NT2/D1 (cell line): ENCODE measurements around the gene PROB1.

Experiments used
- DNase-seq: peaks from one replicate; pipeline ENCODE4 v3.0.0-alpha.2; 2011; ENCODE audit warnings: low read depth, low spot score
- H3K27me3 ChIP-seq: 2 replicates; pipeline ENCODE4 v1.6.0; 2011; ENCODE audit warnings: mild to moderate bottlenecking; ENCODE audit not compliant: insufficient read length, insufficient read depth
- H3K36me3 ChIP-seq: 2 replicates; pipeline ENCODE4 v1.6.1; 2011; ENCODE audit warnings: mild to moderate bottlenecking, low read length, mixed read lengths; ENCODE audit not compliant: insufficient read depth, insufficient read length
- H3K4me1 ChIP-seq: 2 replicates; pipeline ENCODE4 v1.5.1; 2011; ENCODE audit not compliant: insufficient read depth, insufficient read length
- H3K4me3 ChIP-seq: 2 replicates; pipeline ENCODE4 v1.5.1; 2011; ENCODE audit warnings: low read depth; ENCODE audit not compliant: insufficient read length
- H3K9ac ChIP-seq: 2 replicates; pipeline ENCODE4 v1.6.0; 2011; ENCODE audit warnings: low read depth; ENCODE audit not compliant: insufficient read length
- H3K9me3 ChIP-seq: 2 replicates; pipeline ENCODE4 v1.5.1; 2011; ENCODE audit warnings: mild to moderate bottlenecking, low read length; ENCODE audit not compliant: insufficient read depth
- SUZ12 ChIP-seq: IDR thresholded peaks from 2 replicates; pipeline ENCODE4 v1.6.1; 2011; ENCODE audit not compliant: insufficient read length, insufficient read depth; ENCODE audit errors: extremely low read depth
- YY1 ChIP-seq: IDR thresholded peaks from 2 replicates; pipeline ENCODE4 v1.6.1; 2011; ENCODE audit not compliant: insufficient read length, insufficient read depth
- ZNF274 ChIP-seq: IDR thresholded peaks from 2 replicates; pipeline ENCODE4 v1.6.1; 2011; ENCODE audit warnings: mild to moderate bottlenecking, low read depth, low read length

Gene PROB1

DNA sequence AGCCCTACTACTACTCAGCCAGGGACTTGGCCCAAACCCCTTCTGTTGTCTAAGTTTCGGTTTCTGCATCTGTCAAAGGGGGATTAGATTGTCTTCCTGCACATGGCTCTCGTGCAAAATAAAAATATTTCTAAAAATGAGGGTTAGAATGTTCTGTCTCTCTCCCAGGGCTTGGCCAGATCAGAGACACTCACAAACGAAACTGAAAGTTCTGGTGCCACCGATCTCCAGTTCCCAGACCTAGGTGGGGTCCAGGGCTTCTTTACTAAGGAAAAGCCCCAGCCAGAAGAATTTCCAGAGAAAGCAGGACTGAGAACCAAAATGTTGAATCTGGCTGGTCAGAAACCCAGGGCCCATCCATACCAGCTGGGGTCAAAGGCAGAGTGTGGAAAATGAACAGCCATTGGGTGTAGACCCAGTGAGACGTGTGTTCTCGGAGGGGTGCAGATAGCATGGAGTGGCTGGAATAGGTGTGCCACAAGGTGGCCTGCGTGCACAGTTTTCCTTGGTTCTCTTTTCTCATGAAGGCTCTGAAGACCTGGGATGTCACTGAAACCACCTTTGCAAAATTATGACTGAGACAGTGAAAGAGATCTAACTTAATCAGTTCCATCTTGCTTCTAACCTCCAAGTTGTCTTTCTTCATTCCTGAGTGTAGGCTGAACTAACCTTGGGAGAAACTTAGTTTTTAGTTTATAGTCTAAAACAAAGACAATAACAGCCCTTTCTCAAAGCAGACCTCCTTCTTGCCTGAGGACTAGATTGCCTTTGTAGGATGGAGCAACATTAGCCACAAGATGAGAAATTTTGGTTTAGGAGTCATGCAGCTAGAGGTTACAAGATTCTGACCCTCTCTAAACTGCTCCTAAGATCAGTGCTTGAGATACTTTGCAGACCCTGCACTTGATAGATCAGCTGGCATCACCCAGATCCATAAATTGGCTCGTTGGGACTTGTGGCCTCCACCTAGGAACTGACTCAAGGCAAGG is 9.5 kb downstream of the PROB1 start:
- Histone ChIP-seq H3K9me3 (no peaks in the 10 kb centered on the region), H3K27me3 (no peaks in the 10 kb centered on the region), H3K36me3 (peaks cover 5% of the 10 kb centered on the region), H3K4me3 (no peak overlapping the region), H3K4me1 (peaks cover 10% of the 10 kb centered on the region), H3K9ac (no peak overlapping the region)
- no peak for TF ChIP-seq YY1
- TF ChIP-seq SUZ12, result no peak
- TF ChIP-seq ZNF274, result no peak
- DNase-seq, result no peak

DNA sequence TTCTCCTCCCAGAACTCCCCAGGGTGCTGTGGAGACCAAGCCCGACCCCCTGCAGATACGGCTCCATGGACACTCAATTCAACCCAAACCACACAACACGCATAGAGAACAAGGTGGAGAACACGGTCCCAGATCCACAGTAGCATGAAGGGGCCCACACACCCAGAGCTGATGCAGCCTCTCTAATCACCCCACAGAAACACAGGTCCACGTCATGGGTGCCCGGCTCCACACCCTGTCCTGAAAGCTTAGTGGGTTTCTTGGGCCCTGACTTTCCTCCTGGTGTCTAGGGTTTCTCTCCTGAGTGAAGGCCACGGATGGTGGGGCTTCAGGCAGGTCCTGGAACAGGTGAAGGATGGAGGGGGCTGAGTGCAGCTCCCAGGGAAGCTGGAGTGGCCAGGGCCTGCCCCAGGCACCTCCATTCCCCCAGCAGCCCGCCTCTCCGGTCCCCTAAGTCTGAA is 10.3 kb downstream of the PROB1 start:
- Histone ChIP-seq H3K9me3 (no peaks in the 10 kb centered on the region), H3K27me3 (no peaks in the 10 kb centered on the region), H3K4me1 (peaks cover 10% of the 10 kb centered on the region), H3K9ac (no peak overlapping the region), H3K36me3 (peaks cover 3% of the 10 kb centered on the region), H3K4me3 (no peak overlapping the region)
- DNase-seq, result no peak
- no peak for TF ChIP-seq YY1
- no peak for TF ChIP-seq SUZ12
- TF ChIP-seq ZNF274, result no peak

DNA sequence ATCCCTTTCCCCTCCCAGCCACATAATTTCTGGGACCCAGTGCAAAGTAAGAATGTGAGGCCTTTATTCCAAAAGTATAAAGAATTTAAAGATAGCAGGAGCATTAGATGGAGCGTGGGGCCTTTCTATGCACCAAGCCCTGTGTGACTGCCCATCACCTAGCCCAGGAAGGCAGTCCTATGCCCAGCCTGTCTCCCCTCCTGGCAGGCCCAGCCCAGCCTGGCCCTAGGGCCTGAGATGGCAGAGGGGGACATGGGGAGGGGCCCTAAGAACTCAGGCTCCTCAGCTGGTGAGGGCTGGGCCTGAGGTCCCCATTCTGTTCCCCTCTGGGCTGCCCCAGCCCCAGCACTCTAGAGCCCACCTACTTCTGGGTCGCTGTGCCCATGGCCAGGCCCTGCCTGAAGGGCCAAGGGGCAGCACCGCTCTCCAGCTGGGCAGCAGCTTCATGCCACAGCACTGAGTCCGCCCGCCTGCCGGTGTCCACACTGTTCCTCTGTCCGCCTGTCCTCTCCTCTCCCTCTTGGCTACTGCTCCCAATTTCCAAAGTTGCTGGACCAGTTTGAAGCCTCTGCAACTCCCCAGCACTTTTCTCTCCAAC is 10.8 kb downstream of the PROB1 start:
- no peak for DNase-seq
- no peaks in the 10 kb centered on the region for H3K27me3 ChIP-seq
- no peaks in the 10 kb centered on the region for H3K9me3 ChIP-seq
- TF ChIP-seq SUZ12 (no peak), ZNF274 (no peak), YY1 (no peak)
- H3K4me1 ChIP-seq, result peaks cover 10% of the 10 kb centered on the region
- no peak overlapping the region for H3K4me3 ChIP-seq
- H3K9ac ChIP-seq, result no peak overlapping the region
- H3K36me3 ChIP-seq, result no peaks in the 10 kb centered on the region

DNA sequence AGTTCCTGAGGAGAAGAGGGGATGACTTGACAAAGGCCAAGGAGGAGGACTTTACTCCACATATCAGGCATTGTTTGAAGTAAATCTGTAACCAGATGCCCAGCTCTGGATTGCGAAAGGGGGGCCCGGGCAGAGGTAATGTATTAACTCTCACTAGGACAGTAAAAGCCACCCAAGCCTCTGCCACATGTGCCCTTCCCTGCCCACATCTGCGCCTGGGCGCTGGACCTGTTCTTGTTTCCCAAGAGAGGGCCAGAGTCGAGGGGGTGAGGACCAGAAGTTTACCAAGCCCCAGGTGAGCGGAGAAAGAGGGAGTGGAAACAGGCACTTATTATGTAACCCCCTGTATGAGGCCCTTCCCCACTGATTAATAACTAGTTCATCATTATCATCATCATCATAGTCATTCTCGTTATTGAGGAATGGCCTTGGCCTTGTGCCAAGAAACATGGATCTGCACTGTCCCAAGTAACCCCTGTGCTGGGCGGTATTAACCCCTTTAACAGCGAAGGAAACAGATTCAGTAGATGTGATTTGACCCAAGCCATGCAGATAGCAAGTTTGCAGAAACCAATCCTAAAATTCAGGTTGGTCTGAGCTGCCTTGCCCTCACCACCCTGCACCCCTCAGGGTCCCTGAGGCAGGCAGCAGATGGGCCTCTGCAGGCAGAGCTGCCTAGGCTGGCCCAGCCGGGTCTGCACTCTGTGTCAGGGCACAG is 11.5 kb downstream of the PROB1 start, which contains the start of gene SLC23A1:
Gene SLC23A1, minus strand, starts transcription at position 23 of the 718 bp plus-strand sequence. CDS start 44 bp downstream, outside the sequence.
- Histone ChIP-seq H3K4me3 (no peak within 1 kb of the TSS), H3K27me3 (no peaks in the 10 kb centered on the region), H3K36me3 (no peaks in the 10 kb centered on the region), H3K4me1 (peaks cover 10% of the 10 kb centered on the region), H3K9ac (no peak within 1 kb of the TSS), H3K9me3 (no peaks in the 10 kb centered on the region)
- no peak for TF ChIP-seq YY1
- TF ChIP-seq ZNF274, result no peak
- TF ChIP-seq SUZ12, result no peak
- no peak for DNase-seq

DNA sequence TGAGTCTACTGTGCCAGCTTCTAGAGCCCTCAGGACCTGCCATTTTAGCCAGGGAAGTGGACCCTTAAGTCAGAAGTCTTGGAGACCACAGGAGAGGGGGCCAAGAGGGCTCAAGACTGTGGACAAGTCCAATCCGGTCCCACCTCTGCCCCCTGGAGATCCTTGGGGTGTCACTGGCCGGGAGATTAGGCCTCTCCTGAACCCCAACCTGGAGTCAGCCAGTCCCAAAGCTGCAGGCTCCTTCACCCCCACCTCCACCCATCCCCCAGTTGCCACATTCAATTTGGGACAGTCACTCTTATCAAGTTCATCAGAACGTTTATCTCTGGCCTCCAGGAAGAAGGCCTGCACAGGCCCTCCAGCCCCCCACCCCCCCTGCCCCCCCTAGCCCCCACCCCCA is 12.1 kb downstream of the PROB1 start:
- Histone ChIP-seq H3K36me3 (peaks cover 1% of the 10 kb centered on the region), H3K4me1 (peaks cover 7% of the 10 kb centered on the region), H3K4me3 (no peak overlapping the region), H3K9ac (no peak overlapping the region), H3K27me3 (no peaks in the 10 kb centered on the region), H3K9me3 (no peaks in the 10 kb centered on the region)
- DNase-seq, result no peak
- TF ChIP-seq SUZ12, result no peak
- no peak for TF ChIP-seq ZNF274
- no peak for TF ChIP-seq YY1

DNA sequence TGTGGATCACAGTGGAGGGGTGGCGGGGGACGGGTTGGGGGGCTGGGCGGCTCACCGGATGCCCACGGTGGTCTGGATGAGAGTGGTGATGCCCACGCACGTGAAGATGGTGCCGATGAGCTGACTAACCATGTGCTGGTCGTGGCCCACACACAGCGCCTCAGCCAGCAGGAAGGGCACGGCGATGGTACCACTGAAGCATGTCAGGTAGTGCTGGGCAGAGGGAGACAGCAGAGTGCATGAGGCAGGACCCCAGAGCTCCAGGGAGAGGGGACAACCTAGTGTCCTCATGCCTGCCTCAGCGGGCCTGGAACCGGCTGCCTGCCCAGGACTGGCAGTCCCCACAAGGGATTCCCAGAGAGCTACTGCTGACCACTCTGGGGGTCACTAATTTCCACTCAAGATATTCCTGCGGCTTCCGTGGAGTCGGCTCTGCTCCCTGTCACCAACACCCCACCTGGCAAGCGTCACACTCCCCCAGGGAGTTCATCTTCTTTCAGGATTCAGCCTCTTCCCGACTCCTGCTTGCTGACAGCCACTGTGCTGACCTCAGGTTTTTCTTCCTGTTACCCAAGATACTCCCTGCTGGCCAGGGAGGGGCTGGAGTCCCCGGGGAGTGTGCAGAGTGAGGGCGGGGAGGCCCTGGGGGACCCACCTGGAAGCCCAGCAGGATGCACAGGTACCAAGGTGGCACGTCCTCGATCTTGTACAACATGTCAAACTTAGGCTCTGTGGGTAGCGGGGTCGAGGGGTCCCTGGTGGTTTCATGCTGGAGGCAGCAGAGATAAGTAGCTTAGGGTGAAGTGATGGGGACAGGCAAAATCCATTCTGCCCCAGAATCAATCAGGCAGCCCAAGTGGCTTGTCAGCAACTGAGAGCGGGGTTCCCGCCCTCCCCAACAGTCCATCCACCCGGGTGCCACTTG is 12.8 kb downstream of the PROB1 start:
- Histone ChIP-seq H3K9ac (no peak overlapping the region), H3K36me3 (peaks cover 2% of the 10 kb centered on the region), H3K4me3 (no peak overlapping the region), H3K9me3 (no peaks in the 10 kb centered on the region), H3K4me1 (peaks cover 7% of the 10 kb centered on the region), H3K27me3 (no peaks in the 10 kb centered on the region)
- no peak for DNase-seq
- TF ChIP-seq YY1 (no peak), SUZ12 (no peak), ZNF274 (no peak)
